Activated CD4-positive, alpha-beta T cell treated with anti-CD3 and anti-CD28 coated beads, Interleukin-2, amount 50 U/mL, for 1 hour (primary cell): ENCODE measurements around the gene CHCHD6.
A peak's percentile ranks its signal among the peaks of the same experiment; 100 is the strongest.

Experiments used
- DNase-seq: peaks from one replicate; pipeline ENCODE4 v3.0.0-alpha.2; 2020

The CHCHD6 gene

DNA sequence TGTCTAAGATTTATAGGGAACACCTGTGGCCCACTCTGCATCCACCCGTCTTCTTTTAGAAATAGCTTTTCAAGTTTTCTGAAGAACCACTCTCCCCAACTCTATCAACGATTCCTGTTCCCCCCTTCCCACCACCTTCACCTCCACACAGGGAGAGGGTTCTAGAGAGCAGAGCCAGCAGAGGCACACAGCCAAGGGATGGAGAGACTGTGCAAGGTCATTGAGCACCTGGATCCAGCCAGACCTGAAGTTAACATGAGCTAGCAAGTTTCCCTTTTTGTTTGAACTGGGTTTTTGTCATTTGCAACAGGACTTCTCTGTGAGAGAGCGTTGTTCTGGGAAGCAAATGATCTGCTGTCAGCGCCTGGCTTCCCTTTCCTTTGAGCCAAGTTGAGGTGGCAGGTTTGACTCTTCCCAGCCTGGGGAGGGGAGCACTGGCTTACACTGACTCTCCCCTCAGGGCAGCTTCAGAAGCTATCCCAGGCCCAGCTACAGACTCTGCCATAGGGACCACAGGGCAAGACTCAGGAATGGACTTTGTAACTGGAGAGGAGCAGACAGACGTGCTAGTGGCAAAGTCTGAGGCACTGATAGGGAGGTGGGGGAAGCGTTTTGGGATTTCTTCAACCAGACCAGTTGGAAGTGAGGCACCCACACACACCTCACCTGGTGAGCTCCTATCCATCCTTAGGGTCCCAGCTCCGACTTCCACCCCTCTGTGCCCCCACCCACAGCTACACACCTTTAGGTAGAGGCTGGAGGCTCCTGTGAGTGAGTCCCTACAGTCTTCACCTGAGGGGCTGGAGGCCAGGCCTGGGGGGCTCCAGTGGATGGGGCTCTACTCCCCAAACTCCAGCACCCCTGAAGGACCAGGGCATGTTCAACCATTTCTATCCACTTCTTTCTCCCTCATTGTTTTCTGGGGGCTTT, 259.5 kb downstream of the CHCHD6 start:
- no peak for DNase-seq

- no peak for DNase-seq
These were observed 260.2 kb downstream of the CHCHD6 start for GRCh38 chr3:126964261-126964660.

DNA sequence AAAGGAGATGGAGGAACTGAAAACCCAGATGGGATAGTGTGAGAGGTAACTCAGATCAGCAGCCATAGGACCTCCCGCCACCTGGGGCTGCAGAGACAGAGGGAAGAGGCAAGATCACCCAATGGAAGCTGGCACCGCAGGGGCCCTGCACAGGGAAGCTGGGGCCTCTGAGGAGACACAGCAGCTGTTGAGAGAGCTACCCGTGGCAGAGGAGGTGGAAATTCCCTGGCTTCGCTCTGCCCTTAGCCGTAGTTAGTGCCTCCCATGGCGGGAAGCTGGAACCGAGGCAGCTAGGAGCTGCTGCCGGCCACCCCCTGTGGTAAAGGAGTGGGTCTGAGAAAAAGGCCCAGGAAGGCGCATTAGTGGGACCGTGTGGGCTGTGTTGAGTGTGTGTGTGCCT, 260.9 kb downstream of the CHCHD6 start:
- no peak for DNase-seq

DNA sequence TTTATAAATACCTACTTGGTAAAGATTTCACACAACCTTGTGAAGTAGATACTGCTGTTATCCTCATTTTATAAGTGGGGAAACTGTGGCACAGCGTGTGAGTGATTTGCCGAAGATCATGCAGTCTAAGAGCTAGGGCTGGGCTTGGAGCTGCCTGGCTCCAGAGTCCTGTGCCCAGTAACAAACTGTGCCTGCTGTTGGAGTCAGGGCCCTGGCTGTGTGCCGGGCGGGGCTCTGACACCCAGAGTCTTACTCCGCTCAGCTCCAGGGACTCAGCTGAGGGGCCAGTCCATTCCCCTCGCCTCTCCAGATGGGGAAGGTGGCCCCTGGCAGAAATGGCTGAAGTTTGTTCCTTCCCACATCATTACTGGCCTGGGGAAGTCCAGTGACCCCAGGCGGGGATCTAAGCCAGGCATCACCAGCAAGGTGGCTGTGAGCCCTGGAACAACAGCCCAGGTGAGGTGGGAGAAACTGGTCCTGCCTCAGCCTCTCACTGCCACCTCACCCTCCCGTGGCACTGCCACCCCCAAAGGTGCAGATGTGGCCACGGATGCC, 261.6 kb downstream of the CHCHD6 start:
- DNase-seq, result no peak

DNA sequence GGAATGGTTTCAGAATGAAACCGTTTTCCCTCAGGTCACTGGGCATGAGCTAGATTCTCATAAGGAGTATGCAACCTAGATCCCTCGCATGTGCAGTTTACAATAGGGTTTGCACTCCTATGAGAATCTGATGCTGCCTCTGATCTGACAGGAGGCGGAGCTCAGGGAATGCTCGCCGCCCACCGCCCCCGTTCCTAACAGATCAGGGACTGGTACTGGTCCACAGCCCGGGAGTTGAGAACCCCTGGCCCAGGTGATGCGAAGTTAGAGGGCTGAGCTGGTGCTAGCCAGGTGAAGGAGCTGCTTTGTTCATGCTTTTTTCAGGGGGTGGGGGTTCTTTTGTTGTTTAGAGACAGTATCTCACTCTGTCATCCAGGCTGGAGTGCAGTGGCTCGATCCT, 263.3 kb downstream of the CHCHD6 start:
- DNase-seq, result no peak

DNA sequence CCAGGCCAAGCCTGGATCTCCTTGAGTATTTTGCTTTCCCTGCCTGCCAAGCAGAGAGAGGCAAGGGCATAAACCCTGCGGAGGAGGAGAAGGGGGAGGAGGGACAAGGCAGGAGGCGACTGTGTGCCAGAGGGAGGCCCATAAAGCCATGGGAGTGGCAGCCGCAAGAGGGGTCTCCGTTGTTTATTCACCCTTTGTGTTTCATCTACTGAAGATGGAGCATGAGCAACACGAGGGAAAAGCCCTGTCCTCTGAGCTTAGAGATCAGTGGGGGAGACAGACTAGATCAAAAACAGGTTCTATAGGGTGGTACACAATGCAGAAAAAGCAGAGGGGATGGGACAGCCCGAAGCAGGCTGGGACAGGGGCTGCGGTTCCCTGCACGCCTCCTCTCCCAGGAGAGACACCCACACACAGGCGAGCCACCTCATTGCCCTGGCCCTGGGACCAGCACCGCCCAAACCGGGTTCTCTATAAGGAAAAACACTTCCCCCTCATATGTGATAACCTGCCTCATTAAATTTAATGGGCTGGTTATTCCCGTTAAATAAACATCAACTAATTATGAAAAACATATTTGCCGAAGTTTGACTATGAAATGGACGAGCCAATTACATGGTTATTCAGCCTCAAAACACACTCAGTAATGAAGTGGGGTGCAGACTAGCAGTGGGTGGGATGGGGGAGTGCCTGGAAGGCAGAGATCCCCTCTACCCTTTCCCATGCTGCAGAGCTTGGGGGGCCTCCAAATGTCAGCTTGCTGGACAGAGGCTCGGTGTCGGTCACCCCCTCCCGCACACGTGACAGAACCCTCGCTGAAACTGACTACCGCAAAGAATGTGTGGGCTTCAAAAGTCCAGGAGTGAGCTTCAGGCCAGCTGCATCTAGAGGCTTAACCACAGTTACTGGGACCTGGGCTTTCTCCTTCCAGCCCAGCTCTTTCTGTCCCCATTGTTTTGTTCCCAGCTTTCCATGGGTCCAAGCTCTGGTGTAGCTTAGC, 264.7 kb downstream of the CHCHD6 start:
- DNase-seq, result no peak

GRCh38 chr3:126969586-126969985, 265.5 kb downstream of the CHCHD6 start:
- DNase-seq, result no peak

GRCh38 chr3:126970101-126970500, 266.1 kb downstream of the CHCHD6 start:
- DNase-seq, result no peak

DNA sequence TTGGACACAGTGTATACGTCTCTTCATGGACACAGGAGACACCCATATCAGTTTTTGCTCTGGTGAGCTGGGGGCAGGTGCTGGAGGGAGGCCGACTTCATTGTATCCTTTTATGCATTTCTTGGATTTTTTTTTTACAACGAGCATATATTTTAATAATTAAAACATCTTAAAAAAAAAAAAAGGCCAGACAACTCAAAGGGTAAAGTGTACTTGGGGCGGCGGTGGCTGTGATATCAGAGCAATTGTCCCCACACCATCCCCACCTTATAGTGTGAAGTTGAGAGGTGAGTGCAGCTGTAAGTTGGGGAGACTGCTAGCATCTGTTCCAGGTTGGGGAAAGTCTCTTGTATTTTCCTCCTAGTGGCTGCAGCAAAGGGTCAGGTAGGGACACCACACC, 266.9 kb downstream of the CHCHD6 start:
- no peak for DNase-seq

DNA sequence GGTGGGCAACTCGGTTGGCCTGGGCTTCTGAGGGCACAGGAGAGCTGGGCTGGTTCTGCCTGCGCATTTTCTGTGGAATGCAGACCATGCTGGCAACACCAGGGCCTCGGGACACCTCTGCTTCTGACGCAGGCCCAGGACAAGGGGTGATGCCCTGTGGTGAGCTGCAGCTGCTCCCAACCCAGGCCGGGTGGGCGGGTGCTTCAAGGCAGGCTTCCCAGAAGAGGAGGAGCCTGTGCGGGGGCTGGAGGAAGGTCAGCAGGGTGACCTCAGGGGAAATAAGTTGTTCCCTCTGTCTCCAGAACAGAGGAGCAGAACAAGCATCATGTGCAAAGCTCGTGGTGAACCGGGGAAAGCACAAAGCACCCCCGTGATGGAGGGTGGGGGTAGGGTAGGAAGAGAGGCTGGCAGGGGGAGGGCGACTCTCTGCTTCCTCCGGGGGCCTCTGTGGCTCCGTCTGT, 267.9 kb downstream of the CHCHD6 start:
- no peak for DNase-seq

DNA sequence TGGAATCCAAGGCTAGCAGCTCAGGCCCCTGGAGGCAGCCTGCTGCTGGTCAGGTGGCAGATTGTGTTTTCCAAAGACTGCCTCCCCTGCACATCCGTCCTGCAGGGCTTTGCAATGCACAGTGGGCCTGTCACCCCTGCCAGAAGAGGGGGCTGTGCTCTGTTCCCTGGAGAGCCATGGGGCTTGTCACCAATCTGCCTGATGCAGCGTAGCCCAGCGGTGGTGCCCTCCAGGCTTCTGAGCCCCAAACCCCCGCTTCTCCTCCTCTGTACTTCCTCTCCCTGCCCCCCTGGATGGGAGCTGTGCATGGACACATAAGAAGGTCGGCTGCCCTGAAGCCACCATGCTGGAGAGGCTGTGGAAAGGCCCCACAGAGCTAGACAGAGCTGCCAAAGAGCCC, 268.8 kb downstream of the CHCHD6 start:
- DNase-seq, result no peak

DNA sequence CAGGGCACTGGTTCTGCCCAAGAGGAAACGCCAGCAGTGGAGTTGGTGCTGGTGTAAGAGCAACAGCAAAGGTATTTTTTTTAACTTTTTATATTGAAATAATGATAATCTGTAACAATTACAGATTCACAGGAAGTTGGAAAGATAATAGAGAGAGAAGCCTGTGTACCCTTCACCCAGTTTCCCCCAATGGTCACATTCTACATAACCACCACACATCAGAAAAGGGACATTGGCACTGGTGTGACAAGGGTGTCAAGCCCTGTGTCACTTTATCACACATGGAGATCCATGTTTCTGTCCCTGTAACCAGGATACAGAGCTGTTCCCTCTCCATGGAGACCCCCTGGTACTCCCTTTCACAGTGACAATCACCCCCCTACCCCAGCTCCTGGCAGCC, 269.8 kb downstream of the CHCHD6 start:
- DNase-seq, result no peak

DNA sequence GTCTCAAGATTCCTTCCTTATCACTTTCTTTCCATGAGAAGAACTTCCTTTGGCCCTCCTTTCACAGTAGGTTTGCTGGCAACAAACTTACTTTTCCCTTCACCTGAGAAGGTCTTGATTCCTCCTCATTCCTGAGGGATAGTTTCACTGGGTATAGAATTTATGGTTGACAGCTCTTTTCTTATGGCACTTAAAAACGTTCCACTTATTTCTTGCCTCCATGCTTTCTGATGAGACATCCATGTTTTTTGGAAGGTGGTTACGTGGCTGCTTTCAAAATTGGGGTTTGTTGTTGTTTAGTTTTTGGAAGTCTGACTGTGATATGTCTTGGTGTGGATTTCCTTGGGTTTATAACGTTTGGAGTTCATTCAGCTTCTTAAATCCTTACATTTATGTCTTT, 270.7 kb downstream of the CHCHD6 start:
- DNase-seq, result no peak

DNA sequence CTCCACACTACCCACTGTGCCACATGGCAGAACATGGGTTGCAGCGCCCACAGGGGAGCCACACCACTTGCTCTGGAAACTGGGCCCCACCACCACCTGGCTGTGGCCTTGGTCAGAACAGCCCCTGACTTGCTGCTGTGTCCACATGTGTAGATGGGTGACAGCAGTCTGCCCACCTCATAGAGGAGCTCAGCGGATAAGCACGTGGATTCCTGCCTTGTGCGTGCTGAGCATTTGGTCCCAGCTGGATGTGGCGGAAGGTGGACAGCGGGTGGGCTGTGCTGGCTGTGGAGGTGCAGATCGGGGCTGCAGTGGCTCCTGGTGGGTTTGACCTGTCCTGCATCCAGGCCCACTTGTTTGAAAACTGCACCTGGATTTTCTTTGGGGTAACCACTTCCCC, 272.9 kb downstream of the CHCHD6 start:
- DNase-seq, result no peak

DNA sequence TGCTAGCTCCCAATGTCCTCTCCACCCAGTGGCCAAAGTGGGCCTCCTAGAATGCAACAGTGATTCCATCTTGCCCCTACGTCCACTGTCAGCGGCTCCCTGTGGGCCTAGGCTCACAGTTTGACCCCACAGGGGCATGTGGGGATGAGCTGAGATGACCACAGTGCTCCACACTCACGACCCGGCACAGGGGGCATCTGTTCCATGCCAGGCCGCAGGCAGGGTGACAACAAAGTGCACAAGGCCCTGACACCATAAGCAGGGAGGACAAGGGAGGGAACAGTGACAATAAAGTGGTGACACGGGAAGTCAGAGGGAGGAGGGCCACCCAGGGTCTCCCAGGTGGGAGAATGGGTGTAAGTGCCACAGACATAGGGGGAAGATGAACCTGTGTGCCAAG, 273.8 kb downstream of the CHCHD6 start:
- DNase-seq, result no peak

- DNase-seq, result no peak
These were observed 274.3 kb downstream of the CHCHD6 start for GRCh38 chr3:126978291-126978690.

GRCh38 chr3:126979046-126979628, 275.1 kb downstream of the CHCHD6 start:
- no peak for DNase-seq

GRCh38 chr3:126980266-126980811, 276.3 kb downstream of the CHCHD6 start:
- DNase-seq, result no peak

DNA sequence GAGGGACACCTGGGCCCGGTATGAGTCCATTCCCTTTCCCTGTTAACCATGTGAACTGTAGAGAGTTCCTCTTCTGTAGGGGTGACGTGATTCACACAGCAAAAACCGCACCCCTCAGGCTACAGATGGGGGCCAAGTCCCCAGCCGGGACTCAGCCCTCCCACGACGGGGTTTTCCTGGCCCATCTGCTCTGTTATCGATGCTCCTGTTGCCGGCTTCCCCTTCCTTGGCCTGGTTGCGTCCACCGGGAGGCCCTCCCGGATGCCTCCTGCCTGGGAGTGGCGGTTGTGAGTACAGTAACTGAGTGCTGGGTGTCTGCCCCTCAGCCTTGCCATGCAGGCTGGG, 278.1 kb downstream of the CHCHD6 start:
- peak; percentile 50 for DNase-seq

DNA sequence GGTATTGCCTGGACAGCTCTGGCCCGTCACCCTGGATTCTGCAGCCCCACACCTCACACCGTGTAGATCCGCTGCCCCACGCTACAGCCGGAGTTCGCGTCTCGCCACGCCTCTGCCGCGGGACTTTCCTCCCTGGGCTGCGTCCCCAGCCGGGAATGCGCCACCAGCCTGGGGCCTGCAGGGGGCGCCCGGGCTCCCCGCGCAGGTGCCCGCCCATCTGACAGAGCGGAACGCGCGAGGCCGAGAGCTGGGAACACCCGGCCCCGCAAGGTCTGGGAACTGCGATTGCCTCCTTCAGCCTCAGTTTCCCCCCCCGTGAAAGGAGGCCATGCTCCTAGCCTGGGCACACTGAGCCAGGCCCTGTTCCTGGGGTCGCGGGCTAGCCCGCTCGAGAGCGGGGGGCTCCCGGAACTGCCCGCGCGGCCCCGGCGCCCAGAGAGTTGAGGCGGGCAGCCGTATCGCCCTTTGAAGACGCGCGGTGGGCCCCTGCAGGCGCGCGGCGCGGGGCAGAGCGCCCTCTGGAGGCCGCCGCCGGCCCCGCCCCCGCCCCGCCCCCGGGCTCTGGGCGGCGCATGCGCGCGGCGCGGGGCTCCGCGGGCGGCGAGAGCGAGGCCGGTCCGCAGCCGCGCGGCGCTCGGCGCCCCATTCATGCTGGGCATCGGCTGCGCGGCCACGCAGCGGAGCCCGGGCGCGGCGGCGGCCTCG, 278.6 kb downstream of the CHCHD6 start, which contains the start of gene PLXNA1:
PLXNA1 (plus strand) TSS at position 645 of the 705 bp plus-strand sequence. CDS start 5,479 bp downstream, outside the sequence.
- DNase-seq, result peak; percentile 87

DNA sequence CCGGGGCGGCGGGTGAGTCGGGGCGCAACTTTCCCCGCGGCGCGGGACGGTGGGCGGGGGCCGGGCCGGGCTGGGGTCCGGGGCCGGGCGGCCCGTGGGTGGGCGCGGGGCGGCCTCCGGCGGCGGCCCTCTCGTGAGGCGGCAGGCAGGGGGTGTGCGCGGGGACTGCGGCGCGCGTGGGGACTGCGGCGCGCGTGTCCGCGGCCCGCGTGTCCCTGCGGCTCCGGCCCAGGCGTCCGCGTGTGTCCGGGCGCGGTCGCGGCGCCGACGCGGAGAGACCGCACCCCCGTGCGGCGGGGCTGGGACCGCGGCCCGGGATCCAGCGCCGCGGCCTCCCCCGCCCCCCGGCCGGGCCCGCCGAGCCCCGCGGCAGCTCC, 279.2 kb downstream of the CHCHD6 start:
- no peak for DNase-seq
